OCI-LY7 (cell line): ENCODE data around the gene RNF169.

ENCODE experiments used
- CTCF ChIP-seq: fragments of 200-600 bp; sonication (generic); conservative IDR thresholded peaks from 2 replicates; pipeline ENCODE4 v1.5.1; 2014; ENCODE audit warnings: mild to moderate bottlenecking, antibody characterized with exemption, low read length, moderate library complexity, mixed read lengths
- EZH2phosphoT487 ChIP-seq: fragments of 200-600 bp; sonication (generic); IDR thresholded peaks from 2 replicates; pipeline ENCODE4 v1.6.1; 2018; ENCODE audit warnings: low read depth, borderline replicate concordance, mild to moderate bottlenecking, mixed run types, antibody characterized with exemption, low read length, moderate library complexity, mixed read lengths

- no peak for TF ChIP-seq CTCF
- no peak for TF ChIP-seq EZH2phosphoT487
Observed at GRCh38 chr11:74847395-74847794, 98.7 kb downstream of the RNF169 start.
